GM23338 (cell line): ENCODE measurements around the gene GHRHR. TPM values are rescaled to one million over a fixed set of nuclear protein-coding genes. Genes with fewer than 3 reads are reported as not detected.

Experiments
- ATAC-seq: fragments of 200-7000 bp; cut with Tn5 transposase; 3 replicates; pipeline ENCODE4 v1.9.1; 2020
- DNase-seq: peaks from one replicate; pipeline ENCODE4 v3.0.0-alpha.2; 2015; ENCODE audit warnings: low spot score
- H2AFZ ChIP-seq: fragments of 200-600 bp; sonication (generic); 2 replicates; pipeline ENCODE4 v1.8.0; 2016; ENCODE audit warnings: antibody characterized with exemption, mild to moderate bottlenecking, moderate library complexity
- H3F3A ChIP-seq: fragments of 200-600 bp; sonication (generic); replicated peaks from 2 replicates; pipeline ENCODE4 v1.8.0; 2017; ENCODE audit warnings: antibody characterized with exemption, mixed run types, low read depth
- H3K27ac ChIP-seq: fragments of 200-600 bp; sonication (generic); 2 replicates; pipeline ENCODE4 v1.6.1; 2016; ENCODE audit warnings: low read depth
- H3K27me3 ChIP-seq: fragments of 200-600 bp; sonication (generic); 2 replicates; pipeline ENCODE4 v1.8.0; 2016; ENCODE audit warnings: mild to moderate bottlenecking, mixed run types, moderate library complexity; ENCODE audit not compliant: insufficient read depth
- H3K36me3 ChIP-seq: fragments of 200-600 bp; sonication (generic); 2 replicates; pipeline ENCODE4 v1.8.0; 2016; ENCODE audit warnings: mild to moderate bottlenecking; ENCODE audit not compliant: insufficient read depth
- H3K4me1 ChIP-seq: fragments of 200-600 bp; sonication (generic); 2 replicates; pipeline ENCODE4 v1.8.0; 2016; ENCODE audit warnings: mild to moderate bottlenecking, moderate library complexity; ENCODE audit not compliant: insufficient read depth
- H3K4me2 ChIP-seq: fragments of 200-600 bp; sonication (generic); 2 replicates; pipeline ENCODE4 v1.7.1; 2017; ENCODE audit warnings: mixed run types
- H3K4me3 ChIP-seq: fragments of 200-600 bp; sonication (generic); 2 replicates; pipeline ENCODE4 v1.6.1; 2016; ENCODE audit warnings: mixed run types
- H3K79me2 ChIP-seq: fragments of 200-600 bp; sonication (generic); replicated peaks from 2 replicates; pipeline ENCODE4 v1.8.0; 2017; ENCODE audit warnings: mild to moderate bottlenecking; ENCODE audit not compliant: insufficient read depth
- H3K9me2 ChIP-seq: fragments of 200-600 bp; sonication (generic); 2 replicates; pipeline ENCODE4 v1.8.0; 2017; ENCODE audit not compliant: insufficient read depth
- H4K20me1 ChIP-seq: fragments of 200-600 bp; sonication (generic); replicated peaks from 2 replicates; pipeline ENCODE4 v1.8.0; 2017; ENCODE audit warnings: mild to moderate bottlenecking; ENCODE audit not compliant: insufficient read depth
- H3K27ac Mint-ChIP-seq: 2 replicates; pipeline ENCODE4 v1.8.0; 2020; ENCODE audit warnings: inconsistent platforms, mild to moderate bottlenecking, moderate library complexity, mixed read lengths
- H3K27me3 Mint-ChIP-seq: 3 replicates; pipeline ENCODE4 v1.8.0; 2022; ENCODE audit warnings: low read depth, mild to moderate bottlenecking, moderate library complexity, mixed read lengths, inconsistent platforms; ENCODE audit not compliant: insufficient read depth, poor library complexity
- H3K36me3 Mint-ChIP-seq: 3 replicates; pipeline ENCODE4 v1.8.0; 2021; ENCODE audit warnings: low read depth, mild to moderate bottlenecking, inconsistent platforms, moderate library complexity, mixed read lengths
- H3K4me1 Mint-ChIP-seq: 3 replicates; pipeline ENCODE4 v1.8.0; 2020; ENCODE audit warnings: mild to moderate bottlenecking, inconsistent platforms, mixed read lengths
- H3K4me3 Mint-ChIP-seq: 3 replicates; pipeline ENCODE4 v1.8.0; 2021; ENCODE audit warnings: moderate library complexity, mild to moderate bottlenecking, inconsistent platforms, mixed read lengths
- H3K9me3 Mint-ChIP-seq: 3 replicates; pipeline ENCODE4 v1.8.0; 2020; ENCODE audit warnings: moderate library complexity, mild to moderate bottlenecking, inconsistent platforms, mixed read lengths
- CREB1 ChIP-seq: fragments of 250-450 bp; sonication (Bioruptor Pico); IDR thresholded peaks from 2 replicates; pipeline ENCODE4 v1.5.0; 2020; ENCODE audit warnings: low read depth, mild to moderate bottlenecking, moderate library complexity
- CTCF ChIP-seq, 2 experiments: fragments of 200-600 bp in 1 of 2; sonication (generic) in 1 of 2; conservative IDR thresholded peaks; 2 replicates each; pipeline versions ENCODE4 v1.5.1 to v1.6.1; 2016 to 2017; ENCODE audit warnings: antibody characterized with exemption in 2 of 2, low read depth in 2 of 2, mild to moderate bottlenecking in 2 of 2, moderate library complexity in 1 of 2
- ETS1 ChIP-seq: IDR thresholded peaks from 2 replicates; pipeline ENCODE4 v1.6.1; 2016; ENCODE audit warnings: antibody characterized with exemption
- EZH2 ChIP-seq: fragments of 200-600 bp; sonication (generic); IDR thresholded peaks from one replicate; pipeline ENCODE4 v1.8.0; 2017; ENCODE audit warnings: antibody characterized with exemption, mild to moderate bottlenecking, low read depth; ENCODE audit not compliant: unreplicated experiment
- EZH2phosphoT487 ChIP-seq: fragments of 200-600 bp; sonication (generic); IDR thresholded peaks from one replicate; pipeline ENCODE4 v1.8.1; 2018; ENCODE audit warnings: antibody characterized with exemption; ENCODE audit not compliant: unreplicated experiment
- JUNB ChIP-seq: IDR thresholded peaks from one replicate; pipeline ENCODE4 v1.6.1; 2016; ENCODE audit warnings: antibody characterized with exemption; ENCODE audit not compliant: unreplicated experiment
- NANOG ChIP-seq: IDR thresholded peaks from 2 replicates; pipeline ENCODE4 v1.6.1; 2016; ENCODE audit warnings: antibody characterized with exemption, borderline replicate concordance
- POLR2AphosphoS5 ChIP-seq: IDR thresholded peaks from 2 replicates; pipeline ENCODE4 v1.6.1; 2016; ENCODE audit warnings: antibody characterized with exemption, low read depth
- REST ChIP-seq: IDR thresholded peaks from one replicate; pipeline ENCODE4 v1.6.1; 2018; ENCODE audit warnings: antibody characterized with exemption; ENCODE audit not compliant: unreplicated experiment
- STAT1 ChIP-seq: IDR thresholded peaks from one replicate; pipeline ENCODE4 v1.6.1; 2016; ENCODE audit warnings: antibody characterized with exemption; ENCODE audit not compliant: unreplicated experiment
- ZNF114 ChIP-seq: fragments of 250-450 bp; sonication (Bioruptor Pico); IDR thresholded peaks from 2 replicates; pipeline ENCODE4 v1.5.0; 2020; ENCODE audit warnings: mild to moderate bottlenecking, moderate library complexity
- ZNF331 ChIP-seq: fragments of 250-450 bp; sonication (Bioruptor Pico); IDR thresholded peaks from 2 replicates; pipeline ENCODE4 v1.5.0; 2020; ENCODE audit warnings: low read depth, mild to moderate bottlenecking, moderate library complexity
- ZNF462 ChIP-seq: fragments of 250-450 bp; sonication (Bioruptor Pico); IDR thresholded peaks from 2 replicates; pipeline ENCODE4 v1.5.0; 2020; ENCODE audit warnings: mild to moderate bottlenecking, moderate library complexity
- polyA plus RNA-seq: library from polyadenylated mRNA; unstranded; fragments of >200 nt; fragmentation: Nextera tagmentation; extraction: Ambion mirVana; gene quantifications from 2 replicates; pipeline ENCODE4 v1.2.1, GENCODE V29; 2016
- total RNA-seq: library from RNA; depleted of rRNA; stranded (reverse); fragments of >200 nt; shearing (Covaris generic); gene quantifications from 2 replicates; pipeline ENCODE4 v1.2.3, GENCODE V29; 2014

Gene GHRHR
- total and polyA plus RNA-seq, 2 experiments from 2014 or later, result 2.2 TPM; not detected in 1

- Histone ChIP-seq H3K4me3 (no peak overlapping the region), H3F3A (no peaks in the 10 kb centered on the region), H3K27me3 (no peaks in the 10 kb centered on the region), H4K20me1 (no peaks in the 10 kb centered on the region), H3K4me1 (no peaks in the 10 kb centered on the region), H3K79me2 (no peaks in the 10 kb centered on the region), H2AFZ (no peak overlapping the region), H3K9me2 (no peaks in the 10 kb centered on the region), H3K36me3 (no peaks in the 10 kb centered on the region; the same call in 1 of the 2 replicates), H3K4me2 (no peak overlapping the region), H3K27ac (no peak overlapping the region)
- H3K4me1 Mint-ChIP-seq, result peaks cover 14% of the 10 kb centered on the region
- DNase-seq (no peak), ATAC-seq (no peak)
- H3K9me3 Mint-ChIP-seq, result peaks cover 7% of the 10 kb centered on the region
- H3K4me3 Mint-ChIP-seq, result no peak overlapping the region
- H3K36me3 Mint-ChIP-seq, result peaks cover 22% of the 10 kb centered on the region
- TF ChIP-seq ETS1, result no peak
- no peak for TF ChIP-seq JUNB
- TF ChIP-seq CTCF (conservative IDR thresholded peaks at IDR 0.05; ENCODE audit: low read depth in 2 of 2), result no peak
- TF ChIP-seq STAT1, result no peak
- TF ChIP-seq ZNF114 (CRISPR knock-in tag), result no peak
- TF ChIP-seq POLR2AphosphoS5, result no peak
- TF ChIP-seq ZNF331, result no peak
- no peak for TF ChIP-seq REST
- no peak for TF ChIP-seq CREB1 (CRISPR knock-in tag)
- TF ChIP-seq NANOG, result no peak
- no peak for TF ChIP-seq EZH2
- TF ChIP-seq ZNF462 (CRISPR knock-in tag), result no peak
- no peak for TF ChIP-seq EZH2phosphoT487
- H3K27me3 Mint-ChIP-seq, result peaks cover 8% of the 10 kb centered on the region
- H3K27ac Mint-ChIP-seq, result no peak overlapping the region
Observed at GRCh38 chr7:30994206-30995100, 30.7 kb downstream of the GHRHR start.
